NCI-H748 (cell line): ENCODE measurements around the gene AK5.

Experiments used
- DNase-seq: peaks from one replicate; lab custom pipeline; 2025; ENCODE audit not compliant: unreplicated experiment; lab: John Stamatoyannopoulos, UW

Gene AK5, protein sequence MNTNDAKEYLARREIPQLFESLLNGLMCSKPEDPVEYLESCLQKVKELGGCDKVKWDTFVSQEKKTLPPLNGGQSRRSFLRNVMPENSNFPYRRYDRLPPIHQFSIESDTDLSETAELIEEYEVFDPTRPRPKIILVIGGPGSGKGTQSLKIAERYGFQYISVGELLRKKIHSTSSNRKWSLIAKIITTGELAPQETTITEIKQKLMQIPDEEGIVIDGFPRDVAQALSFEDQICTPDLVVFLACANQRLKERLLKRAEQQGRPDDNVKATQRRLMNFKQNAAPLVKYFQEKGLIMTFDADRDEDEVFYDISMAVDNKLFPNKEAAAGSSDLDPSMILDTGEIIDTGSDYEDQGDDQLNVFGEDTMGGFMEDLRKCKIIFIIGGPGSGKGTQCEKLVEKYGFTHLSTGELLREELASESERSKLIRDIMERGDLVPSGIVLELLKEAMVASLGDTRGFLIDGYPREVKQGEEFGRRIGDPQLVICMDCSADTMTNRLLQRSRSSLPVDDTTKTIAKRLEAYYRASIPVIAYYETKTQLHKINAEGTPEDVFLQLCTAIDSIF

DNA sequence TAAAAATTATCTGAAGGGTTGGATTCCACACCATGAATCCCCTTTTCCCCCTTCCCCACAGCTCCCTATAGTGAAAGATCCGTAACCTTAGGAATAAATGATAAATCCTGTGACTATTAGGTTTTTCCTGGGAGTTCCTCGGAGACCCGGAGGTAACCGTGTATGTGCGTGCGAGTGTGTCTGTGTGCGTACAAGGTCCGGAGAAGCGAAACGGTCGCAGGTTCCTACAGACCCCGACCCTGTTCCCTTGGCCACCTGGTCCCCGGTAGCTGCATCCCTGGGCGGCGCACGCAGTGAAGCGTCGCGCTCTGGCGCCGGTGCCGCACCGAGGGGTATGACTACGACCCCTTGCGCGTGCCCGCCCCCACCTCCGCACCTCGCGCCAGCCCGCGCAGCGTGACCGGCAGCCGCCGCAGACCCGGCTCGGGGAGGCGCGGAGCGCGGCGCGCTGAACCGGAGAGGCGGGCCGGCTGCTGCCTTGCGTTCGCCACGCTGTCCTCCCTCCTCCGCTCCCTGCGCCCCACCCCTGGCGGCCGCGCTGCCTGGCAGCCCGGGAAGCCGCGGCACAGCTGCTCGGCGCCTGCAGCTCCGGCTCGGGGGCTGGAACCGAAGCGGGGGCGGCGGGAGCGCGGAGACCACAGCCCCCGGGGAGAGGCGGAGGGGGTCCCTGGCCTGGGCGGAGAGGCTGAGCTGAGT lies at the start of gene AK5:
TSS of gene AK5 (plus strand) at position 529 of the 696 bp plus-strand sequence. CDS start 295 bp downstream, outside the sequence.
- DNase-seq, result peak; percentile 71

DNA sequence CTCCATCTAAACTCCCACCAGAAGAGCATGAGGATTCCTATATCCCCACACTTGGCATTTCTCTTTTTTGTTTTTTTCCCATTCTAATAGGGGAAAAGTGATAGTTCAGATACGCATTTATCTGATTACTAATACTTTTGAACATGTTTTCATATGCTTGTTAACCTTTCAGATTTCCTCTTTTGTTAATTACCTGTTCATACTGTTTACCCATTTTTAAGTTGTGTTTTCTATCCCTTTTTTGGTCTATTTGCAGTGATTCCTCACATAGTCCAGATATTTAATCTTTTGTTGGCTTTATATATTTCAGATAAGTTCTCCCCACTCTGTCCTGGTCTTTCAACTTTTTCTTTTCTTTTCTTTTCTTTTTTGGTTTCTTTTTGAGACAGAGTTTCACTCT lies 49.0 kb upstream of the AK5 start:
- no peak for DNase-seq

DNA sequence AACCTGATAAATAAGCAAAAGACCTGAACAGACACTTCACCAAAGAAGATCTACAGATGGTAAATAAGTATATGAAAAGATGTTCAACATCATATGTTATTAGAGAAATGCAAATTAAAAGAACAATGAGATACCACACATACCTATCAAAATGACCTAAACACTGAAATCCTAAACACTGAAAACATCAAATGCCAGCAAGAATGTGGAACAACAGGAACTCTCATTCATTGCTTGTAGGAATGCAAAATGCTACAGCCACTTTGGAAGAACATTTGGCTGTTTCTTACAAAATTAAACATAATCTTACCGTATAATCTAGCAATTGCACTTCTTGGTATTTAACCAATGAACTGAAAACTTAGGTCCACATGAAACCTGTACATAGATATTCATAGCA lies 47.7 kb upstream of the AK5 start:
- DNase-seq, result no peak

DNA sequence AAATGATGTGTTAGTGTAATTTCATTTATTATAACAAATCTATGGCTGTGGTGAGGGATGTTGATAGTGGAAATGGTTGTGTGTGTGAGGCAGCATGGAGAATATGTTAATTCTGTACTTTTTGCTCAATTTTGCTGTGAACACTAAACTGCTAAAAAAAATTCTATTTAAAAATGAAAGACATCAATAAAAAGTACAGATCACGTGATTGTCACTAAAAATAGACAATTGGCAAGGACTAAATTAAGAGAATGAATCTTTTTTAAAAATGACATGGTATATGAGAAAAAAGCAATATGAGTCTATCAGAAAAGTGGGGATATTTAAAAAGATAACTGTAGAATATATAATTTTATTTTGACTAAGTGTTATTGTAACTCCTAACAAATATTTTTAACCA lies 46.9 kb upstream of the AK5 start:
- DNase-seq, result no peak

DNA sequence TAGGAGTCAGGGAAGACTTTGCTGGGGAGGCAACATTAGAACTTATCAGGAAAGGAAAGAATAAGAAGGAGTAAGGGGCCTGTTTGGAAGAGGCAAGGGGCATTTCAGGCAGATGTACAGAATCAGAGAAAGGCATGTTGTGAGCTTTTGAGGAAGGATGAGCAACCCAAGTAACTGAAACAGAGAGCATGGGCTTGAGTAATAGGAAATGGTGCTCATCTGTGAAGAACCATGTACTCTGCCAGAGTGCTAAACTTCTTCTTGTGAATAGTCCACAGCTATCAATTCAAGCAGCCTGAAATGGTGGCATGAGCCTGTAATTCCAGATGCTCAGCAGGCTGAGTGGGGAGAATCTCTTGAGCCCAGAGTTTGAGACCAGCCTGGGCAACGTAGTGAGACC lies 43.4 kb upstream of the AK5 start:
- DNase-seq, result no peak

DNA sequence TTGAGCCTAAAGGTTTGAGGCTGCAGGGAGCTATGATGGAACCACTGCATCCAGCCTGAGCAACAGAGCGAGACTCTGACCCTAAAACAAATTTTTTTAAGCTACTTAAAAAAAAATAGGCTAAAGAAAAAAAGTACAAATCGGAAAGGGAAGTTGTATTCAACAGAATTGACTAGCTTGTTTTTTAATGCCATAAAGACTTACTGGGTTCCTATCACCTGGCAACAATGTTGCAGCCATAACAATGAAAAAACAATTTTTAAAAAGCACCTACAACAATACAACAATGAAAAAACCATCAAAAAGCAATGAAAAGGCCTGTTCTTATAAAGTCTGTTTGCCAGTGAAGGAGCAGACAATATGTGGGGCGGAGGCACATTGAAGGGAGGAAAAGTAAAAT lies 42.5 kb upstream of the AK5 start:
- no peak for DNase-seq

DNA sequence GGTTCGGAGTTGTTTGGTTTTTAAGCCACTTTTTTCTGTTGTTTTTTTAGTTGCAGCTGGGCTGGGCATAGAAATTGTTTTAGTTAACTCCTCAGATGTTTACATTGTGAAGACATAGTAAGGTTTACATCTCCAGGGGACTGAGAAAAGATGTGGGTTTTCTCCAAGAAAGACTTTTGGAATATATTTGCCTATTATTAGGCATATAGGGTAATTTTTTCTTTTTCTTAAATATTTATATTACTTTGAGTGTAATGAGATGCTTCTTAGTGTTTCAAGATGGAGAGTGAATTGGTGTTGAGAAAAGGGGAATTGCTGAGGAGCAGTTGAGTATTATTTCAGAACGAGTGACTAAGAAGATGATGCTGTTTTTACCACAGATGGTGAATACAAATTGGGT lies 36.0 kb upstream of the AK5 start:
- DNase-seq, result no peak

DNA sequence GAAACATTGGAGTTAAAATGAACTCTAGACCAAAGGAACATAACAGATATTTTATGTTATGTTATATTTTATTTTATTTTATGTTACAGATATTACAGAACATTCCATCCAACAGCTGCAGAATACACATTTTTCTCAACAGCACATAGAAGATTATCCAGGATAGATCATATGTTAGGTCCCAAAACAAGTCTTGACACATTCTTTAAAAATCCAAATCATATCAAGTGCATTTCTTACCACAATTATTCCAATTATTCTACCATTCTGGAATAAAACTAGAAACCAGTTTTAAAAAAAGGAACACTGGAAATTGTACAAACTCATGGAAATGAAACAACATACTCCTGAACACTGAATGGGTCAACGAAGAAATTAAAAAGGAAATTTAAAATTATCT lies 31.7 kb upstream of the AK5 start:
- no peak for DNase-seq

DNA sequence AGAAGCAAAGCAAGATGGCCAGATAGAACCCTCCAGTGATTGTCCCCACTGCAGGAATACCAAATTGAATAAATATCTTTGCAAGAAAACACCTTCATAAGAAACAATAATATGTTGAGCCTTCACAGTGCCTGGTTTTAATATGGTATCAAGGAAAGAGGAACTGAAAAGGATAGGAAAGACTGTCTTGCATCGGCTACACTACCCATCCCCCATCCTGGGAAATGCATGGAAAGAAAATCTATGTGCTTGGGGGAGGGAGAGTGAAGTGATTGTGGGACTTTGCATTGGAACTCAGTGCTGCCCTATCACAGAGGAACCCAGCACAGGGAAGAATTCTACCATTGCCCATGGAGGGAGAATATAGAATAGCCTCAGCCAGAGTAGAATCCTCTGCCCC lies 28.6 kb upstream of the AK5 start:
- no peak for DNase-seq

DNA sequence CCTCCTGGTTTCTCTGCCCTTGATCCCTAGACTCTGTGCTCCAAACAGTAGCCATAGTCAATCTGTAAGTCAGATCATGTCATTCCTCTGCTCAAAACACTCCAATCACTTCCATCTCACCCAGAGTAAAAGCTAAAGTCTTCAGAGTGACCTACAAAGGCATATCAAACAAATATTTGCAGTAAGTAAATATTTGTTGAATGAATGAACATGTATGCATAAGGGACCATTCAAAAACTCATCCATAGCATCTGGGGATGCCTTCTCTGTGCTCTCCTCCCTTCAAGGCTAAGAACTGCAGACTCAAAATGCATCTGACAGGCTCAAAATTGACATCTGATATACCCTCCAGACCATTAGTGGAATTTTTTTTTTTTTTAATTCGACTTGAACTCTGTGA lies 18.1 kb upstream of the AK5 start:
- DNase-seq, result peak; percentile 32

DNA sequence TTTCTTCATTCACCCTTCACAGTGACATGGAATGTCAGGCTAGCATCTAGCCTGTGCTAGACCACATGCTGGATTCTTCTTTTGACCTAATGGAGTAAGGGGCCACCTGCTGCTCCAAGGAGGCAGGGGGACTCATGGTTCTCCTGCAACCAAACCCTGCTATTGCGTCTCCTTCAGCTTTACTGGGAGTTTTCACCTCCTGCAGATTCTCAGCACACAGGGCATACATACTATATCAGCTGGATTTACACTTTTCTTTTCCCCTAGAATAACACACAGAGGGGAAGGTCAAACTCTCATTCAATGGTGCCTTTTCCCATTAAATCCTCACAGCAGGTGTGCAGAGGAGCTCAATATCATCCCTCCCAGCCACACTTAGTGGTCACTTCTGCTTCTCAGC lies 16.6 kb upstream of the AK5 start:
- no peak for DNase-seq

DNA sequence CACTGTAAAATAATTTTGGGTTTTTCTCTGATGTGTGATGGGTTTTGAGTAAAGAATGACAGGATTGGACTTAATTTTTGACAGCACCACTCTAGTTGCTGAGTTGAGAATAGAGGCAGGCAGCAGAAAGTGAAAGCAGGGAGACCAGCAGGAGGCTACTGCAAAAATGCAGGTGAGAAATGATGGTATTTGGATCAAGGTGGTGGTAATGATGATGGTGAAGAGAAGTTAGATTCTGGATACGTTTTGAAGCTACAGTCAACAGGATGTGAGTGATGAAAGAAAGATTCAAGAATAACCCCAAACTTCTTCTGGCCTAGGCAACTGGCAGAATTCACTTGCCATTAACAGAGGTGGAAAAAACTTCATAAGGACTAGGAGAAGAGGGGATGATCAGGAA lies 14.8 kb upstream of the AK5 start:
- DNase-seq, result no peak

DNA sequence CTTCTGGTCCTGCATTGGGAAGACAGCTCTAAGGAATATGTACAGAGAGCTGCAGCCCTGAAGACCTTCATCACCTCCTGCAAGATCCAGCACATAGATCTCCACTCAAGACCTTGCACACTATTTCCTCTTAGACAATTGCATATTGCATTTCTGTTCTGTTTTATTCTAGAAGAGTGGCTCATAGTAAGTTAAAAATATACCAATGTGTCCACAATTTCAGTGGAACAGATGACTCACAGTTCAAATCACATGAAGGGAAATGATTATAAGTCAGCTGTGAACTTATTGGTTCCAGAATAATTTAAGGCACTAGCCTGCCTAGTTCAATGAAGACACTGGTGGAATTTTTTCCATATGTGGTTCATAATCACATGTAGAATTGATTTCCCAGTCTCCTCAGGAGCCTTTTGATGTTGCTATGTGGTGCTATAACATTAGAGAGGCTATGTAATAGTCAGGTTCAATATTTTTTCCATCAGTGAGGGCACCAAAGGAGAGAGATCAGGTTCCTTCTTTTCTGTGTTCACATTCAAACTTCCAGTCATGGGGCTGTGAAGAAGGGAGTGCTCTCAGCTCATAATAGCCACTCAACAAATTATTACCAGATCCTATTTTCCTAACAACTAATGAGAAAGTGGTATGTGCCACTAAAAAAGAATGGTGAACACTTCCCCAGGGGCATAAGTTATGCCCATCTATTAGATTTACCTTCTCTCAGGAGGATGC lies 9.8 kb upstream of the AK5 start:
- DNase-seq, result no peak

DNA sequence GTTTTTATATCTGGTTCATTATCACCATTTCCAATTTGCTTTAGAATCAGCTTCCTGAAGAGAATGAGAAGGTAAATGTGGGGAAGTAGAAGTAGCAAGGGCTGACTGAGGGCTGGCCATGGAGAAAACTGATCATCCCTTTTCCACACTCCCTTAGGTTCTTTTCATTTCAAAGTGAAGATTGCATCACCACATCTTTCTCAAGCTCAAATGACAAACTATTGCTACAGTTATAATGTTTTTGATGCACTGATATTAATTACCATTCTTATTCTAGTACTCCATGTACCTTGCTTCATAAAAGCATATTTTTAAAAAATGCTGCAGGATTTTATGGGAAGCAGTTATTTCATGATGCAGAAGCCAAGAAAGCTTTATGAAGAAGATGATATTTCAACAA lies 7.9 kb upstream of the AK5 start:
- DNase-seq, result no peak

DNA sequence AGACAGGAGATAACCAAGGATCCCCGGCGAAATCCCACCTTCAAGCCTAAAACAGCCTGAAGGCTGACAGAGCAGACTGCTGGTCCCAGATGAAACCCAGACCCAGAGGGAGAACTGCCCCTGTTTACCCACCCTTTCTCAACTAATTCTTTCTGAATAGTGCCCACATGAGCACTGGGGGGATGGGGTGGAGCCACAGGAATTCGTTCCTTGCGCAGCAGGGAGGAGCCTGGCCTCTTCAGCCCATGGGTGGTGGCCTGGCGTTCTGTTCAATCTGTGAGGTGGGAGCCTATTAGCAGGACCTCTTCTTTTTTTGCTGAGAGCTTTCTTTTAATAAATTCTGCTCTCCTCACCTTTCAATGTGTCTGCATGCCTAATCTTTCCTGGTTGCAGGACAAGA lies 6.6 kb upstream of the AK5 start:
- no peak for DNase-seq

DNA sequence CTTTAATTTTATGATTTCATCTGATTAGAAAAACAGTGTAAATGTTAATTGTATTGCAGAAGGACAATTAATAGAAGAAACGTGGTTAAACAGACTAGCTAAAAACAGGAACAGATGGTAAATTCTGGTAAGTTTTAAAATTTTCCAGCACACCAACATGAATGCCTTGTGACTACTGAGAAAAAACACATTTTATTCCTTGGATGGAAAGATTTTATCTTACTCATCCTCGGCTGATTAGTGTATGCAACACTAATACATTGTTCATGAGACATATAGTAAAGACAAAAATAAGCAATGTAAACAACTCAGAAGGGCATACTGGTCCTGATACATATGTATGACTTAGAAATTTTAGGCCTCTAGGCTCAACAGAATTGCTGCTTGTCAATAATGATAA lies 4.9 kb upstream of the AK5 start:
- no peak for DNase-seq

DNA sequence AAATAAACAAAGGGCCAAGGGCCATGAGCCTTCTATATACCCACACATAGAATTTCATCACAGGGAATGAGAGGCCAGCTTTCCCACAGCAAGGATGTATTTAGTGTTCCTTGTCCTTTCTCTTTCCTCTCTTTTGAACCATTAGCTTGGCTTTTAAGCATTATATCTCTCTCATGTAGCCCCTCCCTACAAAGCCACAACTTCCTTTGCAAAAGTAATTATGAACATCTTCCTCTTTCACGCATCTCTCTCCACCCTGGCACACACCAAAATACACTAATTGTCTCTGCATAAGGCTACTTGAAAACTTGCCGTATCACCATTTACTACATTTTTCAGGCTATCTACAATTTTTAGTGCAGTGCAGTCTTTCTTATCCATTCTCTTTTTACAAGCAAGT lies 1.9 kb upstream of the AK5 start:
- no peak for DNase-seq

DNA sequence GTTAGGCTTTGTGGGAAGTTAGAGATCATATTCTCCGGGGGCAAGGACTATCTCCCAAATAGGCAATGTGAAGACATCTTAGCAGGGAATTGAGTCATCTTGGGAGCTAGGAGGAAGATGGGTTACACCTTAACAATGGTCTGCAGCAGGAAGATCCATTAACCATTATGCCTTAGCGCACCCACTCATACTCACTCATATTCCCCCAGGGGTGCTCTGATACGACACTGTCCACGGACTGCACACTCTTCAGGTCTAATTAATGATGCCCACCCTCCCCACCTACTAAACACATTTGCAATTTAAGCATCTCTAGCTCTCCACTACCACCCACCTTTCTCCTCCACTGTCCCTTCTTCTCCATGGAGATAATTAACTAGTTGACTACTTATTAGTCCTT lies 857 bp upstream of the AK5 start:
- DNase-seq, result no peak

DNA sequence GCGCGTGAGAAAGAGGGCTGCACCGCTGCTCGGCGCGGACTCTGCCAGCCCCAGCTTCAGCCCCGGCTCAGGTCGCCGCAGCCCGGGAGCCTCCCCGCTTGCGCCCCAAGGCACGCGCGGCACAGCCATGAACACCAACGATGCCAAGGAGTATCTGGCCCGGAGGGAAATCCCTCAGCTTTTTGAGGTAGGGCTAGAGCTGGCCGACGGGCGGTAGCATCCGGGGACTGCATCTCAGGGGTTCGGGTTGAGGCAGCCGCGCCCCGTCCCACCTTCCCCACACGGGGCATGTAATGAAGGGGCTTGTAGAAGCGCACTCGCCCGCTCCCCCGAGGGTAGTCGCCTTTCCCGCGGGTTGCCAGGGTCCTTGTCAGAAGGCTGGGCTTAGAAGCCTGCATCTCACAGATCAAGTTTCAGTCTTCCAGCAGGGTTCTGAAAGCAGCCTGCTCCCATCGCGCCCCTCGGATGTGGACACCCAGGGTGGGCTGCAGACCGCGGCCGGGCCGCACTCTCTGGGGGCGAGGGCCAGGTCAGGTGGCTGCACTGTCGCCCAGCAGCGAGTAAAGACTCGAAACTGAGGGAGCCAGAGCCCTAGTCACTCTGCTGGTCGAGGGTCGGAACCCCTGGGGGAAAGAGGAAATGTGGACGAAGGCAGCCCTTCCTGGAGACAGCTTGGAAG lies 507 bp downstream of the AK5 start:
- peak; percentile 71 for DNase-seq

DNA sequence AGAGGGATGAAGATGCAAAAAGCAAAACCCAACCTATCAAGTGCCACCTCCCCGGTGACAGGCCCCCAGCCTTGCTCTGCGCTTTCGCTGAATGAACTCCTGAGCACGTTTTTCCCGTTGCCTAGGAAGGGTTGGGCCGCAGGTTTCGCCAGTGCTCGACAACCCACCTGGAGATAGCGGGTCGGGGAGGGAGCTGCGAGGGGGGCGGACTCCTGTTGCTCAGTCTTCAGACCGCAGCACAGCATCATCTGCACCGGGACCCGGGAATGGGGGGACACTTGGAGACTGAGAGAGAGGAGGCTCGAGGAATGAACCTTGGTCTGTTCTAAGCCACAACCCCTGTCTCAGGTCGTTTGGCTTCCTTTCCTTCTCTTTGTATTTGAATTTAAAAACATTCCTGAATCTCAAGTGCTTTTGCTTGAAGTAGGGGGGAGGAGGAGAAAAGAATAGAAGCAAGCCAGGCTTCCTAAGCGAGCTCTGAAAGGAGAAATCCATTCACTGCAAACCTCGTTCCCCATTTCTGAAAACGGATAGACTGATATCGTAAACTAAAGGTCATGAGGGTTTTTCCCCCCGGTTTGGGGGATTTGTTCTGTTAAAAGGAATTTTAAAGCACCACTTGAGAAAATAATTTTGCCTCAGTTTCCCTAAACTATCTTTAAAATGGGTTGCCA lies 1.2 kb downstream of the AK5 start:
- DNase-seq, result peak; percentile 51
